Endothelial cell of umbilical vein (primary cell): ENCODE results near the gene ID2.

ENCODE experiments used
- EZH2 ChIP-seq: IDR thresholded peaks from 2 replicates; pipeline ENCODE4 v1.6.1; 2012; ENCODE audit warnings: borderline replicate concordance, low read depth, mild to moderate bottlenecking, moderate library complexity, low read length, inconsistent platforms; ENCODE audit not compliant: severe bottlenecking
- FOS ChIP-seq: IDR thresholded peaks from 2 replicates; pipeline ENCODE4 v1.6.1; 2011; ENCODE audit warnings: mild to moderate bottlenecking, low read length, moderate library complexity, borderline replicate concordance; ENCODE audit not compliant: insufficient read depth
- GATA2 ChIP-seq: IDR thresholded peaks from 2 replicates; pipeline ENCODE4 v1.7.0; 2011; ENCODE audit warnings: low read depth, mild to moderate bottlenecking, moderate library complexity, mixed read lengths, low read length; ENCODE audit not compliant: insufficient read length, insufficient read depth
- JUN ChIP-seq: IDR thresholded peaks from 2 replicates; pipeline ENCODE4 v1.6.1; 2011; ENCODE audit warnings: borderline replicate concordance, low read depth; ENCODE audit not compliant: insufficient read length, insufficient read depth
- MYC ChIP-seq: IDR thresholded peaks from one replicate; pipeline ENCODE4 v1.6.1; 2011; ENCODE audit warnings: mild to moderate bottlenecking, low read depth, low read length
- POLR2A ChIP-seq: IDR thresholded peaks from 2 replicates; pipeline ENCODE4 v1.6.1; 2012; ENCODE audit warnings: low read depth, mild to moderate bottlenecking, control low read depth, low read length
- POLR2AphosphoS5 ChIP-seq: IDR thresholded peaks from 2 replicates; pipeline ENCODE4 v1.6.1; 2012; ENCODE audit warnings: low read depth, mild to moderate bottlenecking, control low read depth, low read length, moderate library complexity; ENCODE audit not compliant: insufficient read depth
- TF ChIP-seq, protein P1 (sequence below), 2 donors: IDR thresholded peaks; 1 replicate in 1 of 2; 2 replicates in 1 of 2; pipeline ENCODE4 v1.5.1; 2011; ENCODE audit warnings: low read length in 2 of 2, mild to moderate bottlenecking in 2 of 2, moderate library complexity in 2 of 2, control low read depth in 1 of 2, inconsistent platforms in 1 of 2, low read depth in 1 of 2; ENCODE audit not compliant: insufficient read depth in 1 of 2; ENCODE audit errors: extremely low read depth in 1 of 2
- TF ChIP-seq, protein P2 (sequence below): IDR thresholded peaks from 2 replicates; pipeline ENCODE4 v1.6.1; 2011; ENCODE audit not compliant: insufficient read depth, insufficient read length

DNA sequence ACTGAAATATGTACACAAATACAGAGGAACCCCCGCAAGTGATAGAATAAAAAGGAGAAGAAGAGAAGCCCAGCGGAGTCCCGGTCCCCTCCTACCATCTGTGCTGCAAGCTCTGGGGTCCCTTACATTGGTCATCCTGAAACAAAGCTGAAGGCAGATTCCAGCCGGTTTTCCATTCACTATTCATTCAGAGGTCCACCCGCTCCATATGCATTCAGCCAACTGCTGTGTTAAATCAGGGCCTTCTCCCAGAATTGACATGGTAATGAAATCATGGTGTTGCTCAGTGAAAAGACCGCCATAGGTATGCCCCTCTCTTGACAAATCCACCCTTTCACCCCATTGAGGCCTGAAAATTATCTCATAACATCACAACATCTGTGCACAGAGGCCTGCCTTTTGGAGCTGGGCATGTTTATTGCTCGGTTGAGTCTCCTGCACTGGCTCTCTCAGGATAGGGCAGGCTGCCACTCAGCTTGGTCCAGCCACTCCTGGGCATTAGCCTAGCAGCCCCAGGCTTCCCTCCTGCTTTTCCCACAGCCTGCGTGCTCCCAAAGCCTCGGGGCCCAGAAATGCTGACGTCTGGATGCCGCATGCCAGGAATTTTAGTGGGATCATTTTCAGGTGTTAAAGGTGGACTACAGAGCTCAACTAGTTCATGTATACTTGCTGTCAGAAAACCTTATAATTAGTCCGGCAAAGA, 39.3 kb upstream of the ID2 start:
- TF ChIP-seq POLR2AphosphoS5 (no peak), POLR2A (no peak), EZH2 (no peak), JUN (no peak), MYC (no peak), FOS (no peak), GATA2 (no peak)
- TF ChIP-seq, protein P1, sequence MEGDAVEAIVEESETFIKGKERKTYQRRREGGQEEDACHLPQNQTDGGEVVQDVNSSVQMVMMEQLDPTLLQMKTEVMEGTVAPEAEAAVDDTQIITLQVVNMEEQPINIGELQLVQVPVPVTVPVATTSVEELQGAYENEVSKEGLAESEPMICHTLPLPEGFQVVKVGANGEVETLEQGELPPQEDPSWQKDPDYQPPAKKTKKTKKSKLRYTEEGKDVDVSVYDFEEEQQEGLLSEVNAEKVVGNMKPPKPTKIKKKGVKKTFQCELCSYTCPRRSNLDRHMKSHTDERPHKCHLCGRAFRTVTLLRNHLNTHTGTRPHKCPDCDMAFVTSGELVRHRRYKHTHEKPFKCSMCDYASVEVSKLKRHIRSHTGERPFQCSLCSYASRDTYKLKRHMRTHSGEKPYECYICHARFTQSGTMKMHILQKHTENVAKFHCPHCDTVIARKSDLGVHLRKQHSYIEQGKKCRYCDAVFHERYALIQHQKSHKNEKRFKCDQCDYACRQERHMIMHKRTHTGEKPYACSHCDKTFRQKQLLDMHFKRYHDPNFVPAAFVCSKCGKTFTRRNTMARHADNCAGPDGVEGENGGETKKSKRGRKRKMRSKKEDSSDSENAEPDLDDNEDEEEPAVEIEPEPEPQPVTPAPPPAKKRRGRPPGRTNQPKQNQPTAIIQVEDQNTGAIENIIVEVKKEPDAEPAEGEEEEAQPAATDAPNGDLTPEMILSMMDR (IDR thresholded peaks at IDR 0.05; ENCODE audit: extremely low read depth in 1 of 2, insufficient read depth in 1 of 2, low read depth in 1 of 2, low read length in 2 of 2), result no peak
- TF ChIP-seq, protein P2, sequence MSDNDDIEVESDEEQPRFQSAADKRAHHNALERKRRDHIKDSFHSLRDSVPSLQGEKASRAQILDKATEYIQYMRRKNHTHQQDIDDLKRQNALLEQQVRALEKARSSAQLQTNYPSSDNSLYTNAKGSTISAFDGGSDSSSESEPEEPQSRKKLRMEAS, result no peak
